Spinal cord (tissue), 10 donors: Measurements from ENCODE around the gene LZTFL1. TPM values are rescaled to one million over a fixed set of nuclear protein-coding genes. Genes with fewer than 3 reads are reported as not detected.

Experiments used
- DNase-seq, 6 donors: peaks; one replicate each; pipeline versions ENCODE4 v3.0.0 to v3.0.0-alpha.2; 2013 to 2015; ENCODE audit warnings: low spot score in 6 of 6, low read depth in 4 of 6
- H3K27ac ChIP-seq: one replicate; pipeline ENCODE4 v1.5.1; 2013; ENCODE audit warnings: low read depth, low read length, control low read depth
- H3K27me3 ChIP-seq: one replicate; pipeline ENCODE4 v1.6.1; 2013; ENCODE audit warnings: low read length; ENCODE audit not compliant: control insufficient read depth, insufficient read depth
- H3K36me3 ChIP-seq: one replicate; pipeline ENCODE4 v1.6.1; 2013; ENCODE audit warnings: low read length; ENCODE audit not compliant: control insufficient read depth, insufficient read depth
- H3K4me1 ChIP-seq: one replicate; pipeline ENCODE4 v1.6.1; 2013; ENCODE audit warnings: low read length; ENCODE audit not compliant: control insufficient read depth, insufficient read depth
- H3K4me3 ChIP-seq: one replicate; pipeline ENCODE4 v1.5.1; 2013; ENCODE audit warnings: low read depth, low read length, control low read depth
- H3K9me3 ChIP-seq: one replicate; pipeline ENCODE4 v1.6.1; 2013; ENCODE audit warnings: low read length; ENCODE audit not compliant: control insufficient read depth, insufficient read depth
- WGBS: methylation state at CpG from one replicate; pipeline ENCODE4 v1.1.5; 2013; ENCODE audit warnings: missing lambda C conversion rate; ENCODE audit not compliant: insufficient coverage; 5-methylcytosine and 5-hydroxymethylcytosine counted together
- polyA plus RNA-seq, 2 donors: library from polyadenylated mRNA; unstranded; fragments of 120-200 nt; gene quantifications; one replicate each; pipeline ENCODE4 v1.2.1, GENCODE V29; 2013; ENCODE audit not compliant: insufficient read length in 2 of 2
- total RNA-seq, 2 donors: library from RNA; depleted of rRNA in 1 of 2; stranded (reverse); fragments of 120-200 nt in 1 of 2; fragments of >200 nt in 1 of 2; gene quantifications; one replicate each; pipeline versions ENCODE4 v1.2.3 to v1.2.4, GENCODE V29; 2013 to 2014
- donor health status: healthy.

LZTFL1 gene
- total and polyA plus RNA-seq, 4 donors = 25.9 to 46.5 (median 31.4) TPM

- H3K4me3 ChIP-seq = no peak overlapping the region
- H3K4me1 ChIP-seq = no peaks in the 10 kb centered on the region
- WGBS = no CpG with 5 or more reads among the region's 2 CpGs
- H3K36me3 ChIP-seq = no peaks in the 10 kb centered on the region
- H3K27ac ChIP-seq = no peak overlapping the region
- no peak for DNase-seq
- H3K9me3 ChIP-seq = peaks cover 2% of the 10 kb centered on the region
- peaks cover 5% of the 10 kb centered on the region for H3K27me3 ChIP-seq
Observed at GRCh38 chr3:45852828-45853227, 10.9 kb upstream of the LZTFL1 start.

- Histone ChIP-seq H3K9me3 (no peaks in the 10 kb centered on the region), H3K4me3 (no peak overlapping the region), H3K27ac (no peak overlapping the region), H3K27me3 (peaks cover 10% of the 10 kb centered on the region), H3K4me1 (no peaks in the 10 kb centered on the region), H3K36me3 (no peaks in the 10 kb centered on the region)
- WGBS = no CpG with 5 or more reads among the region's 1 CpG
- no peak for DNase-seq
Observed at GRCh38 chr3:45848392-45848791, 6.5 kb upstream of the LZTFL1 start.

- Histone ChIP-seq H3K27ac (no peak overlapping the region), H3K4me3 (no peak overlapping the region), H3K36me3 (no peaks in the 10 kb centered on the region), H3K27me3 (peaks cover 10% of the 10 kb centered on the region), H3K4me1 (peaks cover 5% of the 10 kb centered on the region), H3K9me3 (no peaks in the 10 kb centered on the region)
- DNase-seq = no peak
- no CpG with 5 or more reads among the region's 1 CpG for WGBS
Observed at GRCh38 chr3:45844616-45845015, 2.7 kb upstream of the LZTFL1 start.

GRCh38 chr3:45842851-45843625 lies 1.1 kb upstream of the LZTFL1 start:
- Histone ChIP-seq H3K9me3 (no peaks in the 10 kb centered on the region), H3K27ac (no peak overlapping the region), H3K27me3 (peaks cover 5% of the 10 kb centered on the region), H3K36me3 (no peaks in the 10 kb centered on the region), H3K4me1 (peaks cover 5% of the 10 kb centered on the region), H3K4me3 (no peak overlapping the region)
- no peak for DNase-seq
- 97% methylated on average over 5 of the region's 9 CpGs for WGBS

DNA sequence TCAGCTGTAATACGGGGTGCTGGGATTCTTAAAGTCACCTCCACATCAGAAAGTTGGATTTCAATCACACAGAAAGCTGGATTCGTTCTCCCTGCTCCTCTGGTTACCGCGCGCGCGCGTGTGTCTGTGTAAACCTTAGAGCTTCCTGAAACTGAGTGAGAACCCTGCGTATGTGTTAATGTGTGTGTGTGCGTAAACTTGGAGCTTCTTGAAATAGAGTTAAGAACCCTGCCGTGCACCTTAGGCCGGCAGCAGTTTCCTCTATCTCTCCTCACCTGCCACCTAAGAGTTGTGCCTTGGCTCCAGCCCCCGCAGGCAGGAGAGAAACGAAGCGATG lies 531 bp downstream of the LZTFL1 start:
- H3K4me3 ChIP-seq = peak overlapping the region; percentile 98
- H3K27me3 ChIP-seq = peaks cover 5% of the 10 kb centered on the region
- H3K27ac ChIP-seq = peak overlapping the region; percentile 63
- H3K9me3 ChIP-seq = no peaks in the 10 kb centered on the region
- peaks cover 5% of the 10 kb centered on the region for H3K4me1 ChIP-seq
- H3K36me3 ChIP-seq = peaks cover 1% of the 10 kb centered on the region
- peak in 1 of 6 donors; percentile 23 for DNase-seq
- WGBS = 1% methylated on average over 12 of the region's 15 CpGs

- Histone ChIP-seq H3K4me1 (peaks cover 5% of the 10 kb centered on the region), H3K9me3 (no peaks in the 10 kb centered on the region), H3K4me3 (no peak overlapping the region), H3K36me3 (peaks cover 6% of the 10 kb centered on the region), H3K27me3 (no peaks in the 10 kb centered on the region), H3K27ac (no peak overlapping the region)
- DNase-seq = no peak
- no CpG with 5 or more reads among the region's 1 CpG for WGBS
Observed at GRCh38 chr3:45838466-45838865, 3.5 kb downstream of the LZTFL1 start.

- H3K36me3 ChIP-seq = peaks cover 21% of the 10 kb centered on the region
- WGBS = 100% methylated on average over 1 of the region's 5 CpGs
- no peaks in the 10 kb centered on the region for H3K27me3 ChIP-seq
- H3K9me3 ChIP-seq = no peaks in the 10 kb centered on the region
- H3K4me1 ChIP-seq = no peaks in the 10 kb centered on the region
- H3K4me3 ChIP-seq = no peak overlapping the region
- DNase-seq = peak in 2 of 6 donors; percentile 14 to 28
- no peak overlapping the region for H3K27ac ChIP-seq
Observed at GRCh38 chr3:45832699-45833098, 9.2 kb downstream of the LZTFL1 start.

GRCh38 chr3:45830121-45830520 lies 11.8 kb downstream of the LZTFL1 start:
- 64% methylated on average over 2 of the region's 5 CpGs for WGBS
- no peak overlapping the region for H3K4me3 ChIP-seq

DNA sequence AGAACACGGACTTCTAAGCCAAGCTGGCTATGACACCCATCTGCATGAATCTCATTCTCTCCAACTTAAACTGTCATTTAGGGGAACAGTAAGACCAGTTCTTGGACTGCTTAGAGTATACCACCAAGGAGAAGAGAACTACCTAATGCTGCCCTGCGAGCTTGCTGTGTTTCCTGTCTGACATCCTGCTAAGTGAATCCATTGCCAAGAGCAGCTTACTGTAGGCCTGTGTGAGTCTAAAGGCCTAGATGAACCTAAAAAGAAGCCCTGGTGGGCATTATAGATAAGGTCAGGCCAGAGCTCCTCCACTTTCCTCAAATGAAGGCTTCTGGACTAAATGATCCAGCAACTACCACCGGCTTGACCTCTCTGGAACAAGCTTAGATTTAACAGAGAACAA lies 15.0 kb downstream of the LZTFL1 start:
- Histone ChIP-seq H3K9me3 (no peaks in the 10 kb centered on the region), H3K4me3 (no peak overlapping the region), H3K36me3 (peaks cover 17% of the 10 kb centered on the region), H3K27me3 (no peaks in the 10 kb centered on the region), H3K4me1 (no peaks in the 10 kb centered on the region), H3K27ac (no peak overlapping the region)
- DNase-seq = no peak
- 100% methylated on average over 3 of the region's 3 CpGs for WGBS

More at GRCh38 chr3:45830121-45830520, 11.8 kb downstream of the LZTFL1 start:
- Histone ChIP-seq H3K27me3 (no peaks in the 10 kb centered on the region), H3K9me3 (no peaks in the 10 kb centered on the region), H3K36me3 (peaks cover 17% of the 10 kb centered on the region), H3K4me1 (no peaks in the 10 kb centered on the region), H3K27ac (no peak overlapping the region)
- DNase-seq = no peak

GRCh38 chr3:45826321-45826720 lies 15.6 kb downstream of the LZTFL1 start:
- WGBS = no CpG with 5 or more reads among the region's 2 CpGs
- Histone ChIP-seq H3K9me3 (no peaks in the 10 kb centered on the region), H3K27me3 (no peaks in the 10 kb centered on the region), H3K27ac (no peak overlapping the region), H3K4me1 (no peaks in the 10 kb centered on the region), H3K36me3 (peaks cover 11% of the 10 kb centered on the region), H3K4me3 (no peak overlapping the region)
- DNase-seq = no peak
